T-helper 17 cell (primary cell): ENCODE measurements around the gene SECISBP2L. TPM values are rescaled to one million over a fixed set of nuclear protein-coding genes. Genes with fewer than 3 reads are reported as not detected.

Experiments
- ATAC-seq: fragments of 150-1000 bp; cut with Tn5 transposase; 2 replicates; pipeline ENCODE4 v1.10.0; 2021; ENCODE audit warnings: mild to moderate bottlenecking, moderate library complexity
- DNase-seq, 3 donors: peaks; one replicate each; pipeline versions ENCODE4 v3.0.0 to v3.0.0-alpha.2; 2020 to 2021
- H3K9me3 ChIP-seq: one replicate; pipeline ENCODE4 v1.7.0; 2013; ENCODE audit warnings: low read length, mild to moderate bottlenecking; ENCODE audit not compliant: control insufficient read depth, poor library complexity, severe bottlenecking
- H3K27ac Mint-ChIP-seq: one replicate; pipeline ENCODE4 v1.8.0; 2022; ENCODE audit warnings: mild to moderate bottlenecking, moderate library complexity, mixed read lengths
- H3K27me3 Mint-ChIP-seq: one replicate; pipeline ENCODE4 v1.8.0; 2022; ENCODE audit warnings: mixed read lengths
- H3K36me3 Mint-ChIP-seq: one replicate; pipeline ENCODE4 v1.8.0; 2022; ENCODE audit warnings: low read depth, mixed read lengths
- H3K4me1 Mint-ChIP-seq: one replicate; pipeline ENCODE4 v1.8.0; 2022; ENCODE audit warnings: mild to moderate bottlenecking, mixed read lengths
- H3K4me3 Mint-ChIP-seq: one replicate; pipeline ENCODE4 v1.8.0; 2022; ENCODE audit warnings: mild to moderate bottlenecking, moderate library complexity, mixed read lengths
- total RNA-seq, 4 donors: library from RNA in 2 of 4; stranded (reverse) in 2 of 4; gene quantifications; one replicate each; pipeline ENCODE4 v1.2.3 and lab custom pipeline; 2022 to 2026

Gene SECISBP2L
- total RNA-seq, 2 donors from 2014 or later = 49.4 to 56.8 TPM

DNA sequence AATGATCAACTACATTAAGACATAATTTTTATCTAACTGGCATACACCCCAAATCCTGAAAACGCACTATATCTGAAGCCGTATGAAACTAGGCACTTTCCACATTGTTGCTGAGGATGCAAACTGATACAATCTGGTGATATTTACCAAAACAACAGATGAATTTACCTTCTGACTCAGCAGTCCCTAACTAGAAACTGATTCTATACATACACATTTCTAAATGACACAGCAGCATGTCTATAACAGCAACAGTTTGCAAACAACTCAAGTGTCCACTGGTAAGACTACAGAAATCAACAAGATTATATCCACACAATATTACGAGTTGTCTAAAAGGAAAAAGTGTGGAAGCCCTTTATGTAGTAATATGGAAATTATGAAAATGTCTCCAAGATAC is 22.9 kb downstream of the SECISBP2L start:
- Mint-ChIP-seq H3K4me1 (peaks cover 12% of the 10 kb centered on the region), H3K36me3 (peaks cover 7% of the 10 kb centered on the region)

DNA sequence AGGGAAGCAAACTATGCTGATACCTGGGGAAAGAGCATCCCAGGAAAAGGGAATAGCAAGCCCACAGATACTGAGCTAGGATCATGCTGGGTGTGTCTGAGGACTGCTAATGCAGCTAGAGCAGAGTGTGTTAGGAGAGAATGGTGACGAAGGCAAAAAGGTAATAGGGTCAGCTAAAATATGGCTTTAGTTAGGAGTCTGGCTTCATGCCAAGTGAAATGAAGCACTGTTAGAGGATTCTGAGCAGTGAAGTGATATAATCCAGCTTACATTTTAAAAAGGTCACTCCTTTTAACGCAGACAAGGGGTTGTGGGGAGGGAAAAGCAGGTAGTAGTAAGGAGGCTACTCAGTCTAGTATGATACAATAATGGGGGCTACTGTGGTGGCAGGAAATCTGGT is 30.4 kb downstream of the SECISBP2L start:
- peaks cover 14% of the 10 kb centered on the region for H3K4me1 Mint-ChIP-seq
- peak overlapping the region; percentile 7 for H3K4me3 Mint-ChIP-seq
- DNase-seq (no peak), ATAC-seq (no peak)
- H3K27me3 Mint-ChIP-seq = no peaks in the 10 kb centered on the region
- H3K27ac Mint-ChIP-seq = no peak overlapping the region
- H3K36me3 Mint-ChIP-seq = peaks cover 30% of the 10 kb centered on the region
- H3K9me3 ChIP-seq = no peaks in the 10 kb centered on the region

More for the DNA sequence above, 22.9 kb downstream of the SECISBP2L start:
- Mint-ChIP-seq H3K27me3 (no peaks in the 10 kb centered on the region), H3K4me3 (no peak overlapping the region), H3K27ac (no peak overlapping the region)
- DNase-seq (no peak), ATAC-seq (no peak)
- H3K9me3 ChIP-seq = no peaks in the 10 kb centered on the region

- H3K4me1 Mint-ChIP-seq = peaks cover 3% of the 10 kb centered on the region
- no peak overlapping the region for H3K27ac Mint-ChIP-seq
- H3K27me3 Mint-ChIP-seq = no peaks in the 10 kb centered on the region
- DNase-seq (no peak), ATAC-seq (no peak)
- H3K4me3 Mint-ChIP-seq = no peak overlapping the region
- H3K36me3 Mint-ChIP-seq = peaks cover 20% of the 10 kb centered on the region
- no peaks in the 10 kb centered on the region for H3K9me3 ChIP-seq
Observed at GRCh38 chr15:48999314-48999713, 46.9 kb downstream of the SECISBP2L start.

DNA sequence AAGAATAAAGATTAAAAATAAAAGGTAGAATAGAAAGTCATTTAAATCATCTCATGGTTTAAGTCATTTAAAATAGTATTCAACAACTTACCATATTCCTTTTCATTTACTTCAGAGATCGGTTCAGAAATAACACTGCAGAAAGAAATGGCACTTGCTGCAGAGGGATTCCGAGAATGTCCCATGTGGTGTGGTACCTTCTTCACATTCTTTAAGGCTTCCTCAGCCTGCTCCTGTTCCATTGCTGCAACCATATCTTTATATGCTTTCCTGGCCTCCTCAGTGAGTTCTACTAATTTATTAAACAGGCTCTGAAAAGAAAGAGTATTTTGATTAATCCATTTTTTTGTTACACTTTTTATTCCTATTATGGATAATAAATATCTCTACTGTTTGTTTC is 50.0 kb downstream of the SECISBP2L start:
- Mint-ChIP-seq H3K4me3 (no peak overlapping the region), H3K27me3 (no peaks in the 10 kb centered on the region), H3K27ac (peak overlapping the region; percentile 47), H3K36me3 (peaks cover 31% of the 10 kb centered on the region), H3K4me1 (peaks cover 6% of the 10 kb centered on the region)
- no peaks in the 10 kb centered on the region for H3K9me3 ChIP-seq
- DNase-seq = no peak
- ATAC-seq = no peak

- H3K4me3 Mint-ChIP-seq = no peak overlapping the region
- peaks cover 30% of the 10 kb centered on the region for H3K36me3 Mint-ChIP-seq
- DNase-seq = no peak
- H3K4me1 Mint-ChIP-seq = peaks cover 6% of the 10 kb centered on the region
- H3K9me3 ChIP-seq = no peaks in the 10 kb centered on the region
- H3K27ac Mint-ChIP-seq = no peak overlapping the region
- no peaks in the 10 kb centered on the region for H3K27me3 Mint-ChIP-seq
- no peak for ATAC-seq
Observed at GRCh38 chr15:48993380-48993779, 52.9 kb downstream of the SECISBP2L start.

GRCh38 chr15:48992545-48992944 is 53.7 kb downstream of the SECISBP2L start:
- Mint-ChIP-seq H3K27ac (peak overlapping the region; percentile 16), H3K27me3 (no peaks in the 10 kb centered on the region), H3K4me1 (peaks cover 6% of the 10 kb centered on the region), H3K4me3 (no peak overlapping the region), H3K36me3 (peaks cover 30% of the 10 kb centered on the region)
- DNase-seq (no peak), ATAC-seq (no peak)
- H3K9me3 ChIP-seq = no peaks in the 10 kb centered on the region

- Mint-ChIP-seq H3K4me1 (peaks cover 6% of the 10 kb centered on the region), H3K4me3 (no peak overlapping the region), H3K27ac (no peak overlapping the region), H3K27me3 (no peaks in the 10 kb centered on the region), H3K36me3 (peaks cover 27% of the 10 kb centered on the region)
- DNase-seq = no peak
- no peaks in the 10 kb centered on the region for H3K9me3 ChIP-seq
- no peak for ATAC-seq
Observed at GRCh38 chr15:48992096-48992495, 54.1 kb downstream of the SECISBP2L start.

DNA sequence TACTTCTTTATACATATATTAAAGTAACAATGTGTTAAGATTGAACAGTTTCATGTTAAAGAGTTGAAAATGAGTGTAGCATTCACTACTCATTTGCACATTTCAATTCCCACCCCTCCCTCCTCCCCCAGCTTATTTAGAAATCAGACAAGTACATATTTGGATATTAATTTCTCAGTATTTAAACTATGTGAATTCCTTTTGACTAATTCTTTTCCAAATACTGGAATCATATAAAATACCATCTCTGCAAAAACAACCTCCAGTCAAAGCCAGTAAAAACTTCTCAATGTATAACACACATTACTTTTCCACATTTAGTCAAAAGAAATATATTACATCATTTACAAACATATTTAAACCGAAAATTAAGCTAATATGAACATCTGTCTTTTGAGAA is 57.1 kb downstream of the SECISBP2L start:
- no peaks in the 10 kb centered on the region for H3K9me3 ChIP-seq
- DNase-seq (no peak), ATAC-seq (no peak)
- no peaks in the 10 kb centered on the region for H3K27me3 Mint-ChIP-seq
- H3K4me1 Mint-ChIP-seq = peaks cover 2% of the 10 kb centered on the region
- no peak overlapping the region for H3K27ac Mint-ChIP-seq
- H3K36me3 Mint-ChIP-seq = peaks cover 13% of the 10 kb centered on the region
- no peak overlapping the region for H3K4me3 Mint-ChIP-seq

DNA sequence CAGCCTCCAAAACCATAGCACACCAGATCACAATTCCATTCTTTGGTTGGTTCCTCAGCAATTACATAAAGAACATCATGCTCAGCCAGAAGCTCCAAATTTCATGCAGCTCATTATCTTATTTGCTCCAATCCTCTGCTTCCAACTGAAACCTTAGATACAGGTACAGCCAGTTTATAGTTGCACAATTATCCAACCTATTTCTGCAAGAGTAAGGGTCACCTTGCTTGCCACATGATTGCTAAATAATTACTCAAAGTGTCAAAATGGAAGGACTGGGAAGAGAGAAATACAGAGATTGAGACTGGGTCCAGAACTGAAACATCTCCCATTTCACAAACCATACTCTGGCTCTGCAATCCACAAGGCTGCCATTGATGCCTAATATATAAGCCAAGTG is 59.1 kb downstream of the SECISBP2L start:
- Mint-ChIP-seq H3K27ac (no peak overlapping the region), H3K4me3 (no peak overlapping the region), H3K36me3 (peaks cover 3% of the 10 kb centered on the region), H3K27me3 (no peaks in the 10 kb centered on the region), H3K4me1 (no peaks in the 10 kb centered on the region)
- DNase-seq = no peak
- no peaks in the 10 kb centered on the region for H3K9me3 ChIP-seq
- no peak for ATAC-seq

DNA sequence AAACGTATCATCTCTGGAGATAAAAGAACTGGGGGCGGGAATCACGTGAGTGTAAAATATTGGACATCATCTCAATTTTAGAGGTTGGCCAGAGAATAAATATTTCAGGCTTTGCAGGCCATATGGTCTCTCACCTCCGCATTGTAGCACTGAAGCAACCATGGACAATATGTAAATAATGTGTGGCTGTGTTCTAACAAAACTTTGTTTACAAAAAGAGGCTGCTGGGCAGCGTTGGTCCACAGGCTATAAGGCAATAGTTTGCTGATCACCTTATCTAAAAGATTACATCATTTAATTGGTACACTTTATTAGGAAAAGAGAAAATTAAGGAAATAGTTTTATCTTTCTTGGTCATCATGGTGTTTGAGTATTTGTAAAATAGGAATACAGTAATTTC is 60.0 kb downstream of the SECISBP2L start:
- Mint-ChIP-seq H3K27ac (no peak overlapping the region), H3K4me3 (no peak overlapping the region), H3K36me3 (peaks cover 3% of the 10 kb centered on the region), H3K27me3 (peaks cover 8% of the 10 kb centered on the region), H3K4me1 (no peaks in the 10 kb centered on the region)
- ATAC-seq (no peak), DNase-seq (no peak)
- H3K9me3 ChIP-seq = no peaks in the 10 kb centered on the region

GRCh38 chr15:48985516-48985915 is 60.7 kb downstream of the SECISBP2L start:
- H3K9me3 ChIP-seq = no peaks in the 10 kb centered on the region
- Mint-ChIP-seq H3K36me3 (peaks cover 3% of the 10 kb centered on the region), H3K27me3 (peaks cover 14% of the 10 kb centered on the region), H3K4me3 (no peak overlapping the region), H3K4me1 (no peaks in the 10 kb centered on the region), H3K27ac (no peak overlapping the region)
- no peak for DNase-seq
- no peak for ATAC-seq

DNA sequence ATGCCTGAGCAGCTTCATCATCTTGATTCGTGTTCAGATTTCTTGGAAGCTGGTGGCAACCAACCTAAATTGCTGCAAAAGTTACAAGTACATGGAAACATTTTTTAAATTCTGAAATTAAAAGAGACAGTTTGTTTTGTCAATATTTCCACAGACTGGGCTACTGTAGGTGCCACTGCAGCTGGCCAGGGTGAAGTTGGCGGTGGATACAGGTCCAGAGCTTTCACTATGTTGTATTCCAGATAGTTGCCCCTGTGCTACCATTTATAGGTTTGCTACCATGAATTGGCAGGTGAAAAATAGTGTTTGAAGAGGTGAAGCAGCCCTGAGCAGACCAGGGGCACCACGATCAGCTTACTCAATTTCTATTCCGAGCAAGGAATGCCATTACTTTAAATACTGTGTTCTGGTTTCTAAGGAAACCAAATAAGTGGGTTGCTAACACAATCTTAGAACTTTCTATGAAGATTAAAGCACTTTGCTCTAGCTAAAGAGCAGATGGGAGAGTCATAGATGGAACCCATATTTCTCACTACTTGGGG is 61.4 kb downstream of the SECISBP2L start:
- DNase-seq = no peak
- peaks cover 17% of the 10 kb centered on the region for H3K27me3 Mint-ChIP-seq
- no peak for ATAC-seq
- H3K9me3 ChIP-seq = no peaks in the 10 kb centered on the region
- no peak overlapping the region for H3K4me3 Mint-ChIP-seq
- no peaks in the 10 kb centered on the region for H3K4me1 Mint-ChIP-seq
- no peak overlapping the region for H3K27ac Mint-ChIP-seq
- no peaks in the 10 kb centered on the region for H3K36me3 Mint-ChIP-seq

DNA sequence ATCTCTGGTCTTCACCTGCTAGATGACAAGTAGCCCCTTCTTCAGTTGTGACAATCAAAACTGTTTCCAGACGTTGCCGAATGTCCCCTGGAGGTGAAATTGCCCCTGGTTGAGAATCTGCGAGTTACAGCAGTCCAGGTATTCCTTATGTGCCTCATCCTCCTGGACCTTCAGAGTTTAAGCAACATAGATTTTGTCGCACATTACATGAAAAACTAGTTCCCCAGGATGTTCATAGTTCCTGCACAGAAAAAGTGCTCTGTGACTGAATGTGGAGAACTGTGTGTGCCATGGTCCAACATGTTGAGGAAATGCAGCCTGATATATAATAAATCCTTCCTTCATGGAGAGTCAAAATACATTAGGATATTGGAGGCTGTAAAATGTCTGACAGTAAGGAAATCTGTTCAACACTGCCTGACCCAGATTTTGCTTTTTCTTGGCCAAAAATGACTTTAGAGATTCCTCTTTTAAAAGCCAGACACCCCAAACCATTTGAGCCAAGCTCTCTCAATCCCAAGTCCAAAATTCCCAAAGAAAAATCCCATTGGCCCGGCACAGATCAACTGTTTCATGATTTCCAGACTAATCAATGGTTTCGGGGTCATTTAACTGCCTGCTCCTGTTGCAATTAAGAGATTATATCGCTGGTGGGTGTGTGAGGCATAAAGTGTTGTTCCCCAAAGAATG is 62.1 kb downstream of the SECISBP2L start:
- H3K36me3 Mint-ChIP-seq = no peaks in the 10 kb centered on the region
- no peaks in the 10 kb centered on the region for H3K9me3 ChIP-seq
- ATAC-seq = no peak
- no peak overlapping the region for H3K4me3 Mint-ChIP-seq
- H3K27me3 Mint-ChIP-seq = peaks cover 22% of the 10 kb centered on the region
- no peak overlapping the region for H3K27ac Mint-ChIP-seq
- H3K4me1 Mint-ChIP-seq = no peaks in the 10 kb centered on the region
- DNase-seq = no peak

- Mint-ChIP-seq H3K27ac (no peak overlapping the region), H3K27me3 (peaks cover 22% of the 10 kb centered on the region), H3K4me3 (no peak overlapping the region), H3K36me3 (no peaks in the 10 kb centered on the region), H3K4me1 (no peaks in the 10 kb centered on the region)
- no peaks in the 10 kb centered on the region for H3K9me3 ChIP-seq
- ATAC-seq (no peak), DNase-seq (no peak)
Observed at GRCh38 chr15:48983300-48983699, 62.9 kb downstream of the SECISBP2L start.
